NCI-H526 treated with DMSO at 0.1 percent for 48 hours (cell line): ENCODE results near the gene CD9.

Source experiments
- DNase-seq: peaks from one replicate; lab custom pipeline; 2025; lab: John Stamatoyannopoulos, UW

Gene CD9

DNA sequence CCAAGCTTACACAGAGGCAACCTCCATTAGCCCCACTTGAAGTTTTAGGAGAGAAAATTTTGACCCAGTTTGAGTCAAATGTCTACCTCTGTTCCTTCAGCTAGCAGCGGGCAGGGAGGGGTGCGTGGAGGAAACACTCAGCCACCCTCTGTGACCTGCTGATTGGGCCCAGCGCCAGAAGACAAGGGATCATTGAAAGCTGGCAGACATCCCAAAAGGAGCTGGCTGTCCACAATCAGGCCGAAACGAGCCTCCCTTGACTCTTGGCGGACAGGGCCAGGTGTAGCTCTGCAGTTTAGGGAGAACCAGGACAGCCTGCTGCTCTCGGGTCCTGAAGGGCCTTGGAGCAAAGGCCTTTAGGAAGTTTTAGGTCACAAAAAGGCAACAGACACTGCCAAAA lies 41.3 kb downstream of the CD9 start:
- DNase-seq: no peak

DNA sequence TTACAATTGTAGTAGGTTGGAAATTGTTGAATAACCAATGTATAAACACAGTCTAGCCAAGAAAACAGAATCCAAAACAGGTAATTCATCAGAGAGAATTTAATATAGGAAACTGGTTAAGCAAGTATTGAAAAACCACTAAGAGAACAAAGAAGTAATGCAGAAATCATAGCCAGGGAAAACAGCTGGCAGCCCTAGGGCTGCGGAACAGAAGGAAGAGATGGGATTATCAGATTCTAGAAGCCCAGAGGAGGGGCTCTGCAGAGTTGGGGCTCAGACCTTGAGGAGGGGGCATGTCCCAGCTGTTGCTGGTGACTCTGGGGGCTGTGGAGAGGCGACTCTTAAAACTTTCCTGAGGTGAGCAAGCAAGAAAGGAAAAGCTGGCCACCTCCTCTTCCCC lies 49.4 kb downstream of the CD9 start:
- no peak for DNase-seq

DNA sequence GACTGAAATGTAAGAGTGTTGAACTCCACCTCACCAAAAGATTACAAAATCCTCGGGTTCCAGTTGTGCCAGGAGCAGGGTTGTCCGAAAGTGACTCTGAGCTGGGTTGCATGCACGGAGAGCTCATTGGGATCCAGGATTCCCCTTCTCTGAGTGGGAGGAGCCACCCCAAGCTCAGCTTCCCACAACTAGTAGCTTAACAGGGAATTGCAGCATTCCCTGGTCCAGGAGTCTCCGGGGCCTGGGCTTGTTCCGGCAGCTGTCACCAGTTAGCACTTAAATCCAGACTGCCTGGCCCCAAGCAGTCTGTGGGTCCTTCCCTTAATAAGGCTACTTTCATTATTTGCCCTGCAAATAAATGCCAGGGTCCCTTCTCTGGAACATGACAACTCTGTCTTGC lies 50.1 kb downstream of the CD9 start:
- no peak for DNase-seq

DNA sequence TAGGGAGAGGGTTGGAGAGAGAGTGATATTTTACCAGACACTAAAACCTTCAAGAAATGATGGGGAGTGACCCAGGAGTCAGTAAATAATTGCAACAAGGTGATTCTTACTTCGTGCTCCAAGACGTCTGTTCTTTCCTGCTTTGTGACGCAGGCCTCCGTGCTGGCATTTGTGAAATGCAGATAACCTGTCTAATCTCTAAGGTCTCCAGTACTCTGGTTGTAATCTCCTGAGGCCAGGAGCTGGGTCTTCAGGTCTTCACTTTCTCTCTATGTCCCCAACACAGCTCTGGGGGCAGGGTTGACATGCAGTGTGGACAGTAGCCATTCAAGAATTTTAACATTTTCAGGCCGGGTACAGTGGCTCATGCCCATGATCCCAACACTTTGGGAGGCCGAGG lies 53.1 kb downstream of the CD9 start:
- DNase-seq: no peak

DNA sequence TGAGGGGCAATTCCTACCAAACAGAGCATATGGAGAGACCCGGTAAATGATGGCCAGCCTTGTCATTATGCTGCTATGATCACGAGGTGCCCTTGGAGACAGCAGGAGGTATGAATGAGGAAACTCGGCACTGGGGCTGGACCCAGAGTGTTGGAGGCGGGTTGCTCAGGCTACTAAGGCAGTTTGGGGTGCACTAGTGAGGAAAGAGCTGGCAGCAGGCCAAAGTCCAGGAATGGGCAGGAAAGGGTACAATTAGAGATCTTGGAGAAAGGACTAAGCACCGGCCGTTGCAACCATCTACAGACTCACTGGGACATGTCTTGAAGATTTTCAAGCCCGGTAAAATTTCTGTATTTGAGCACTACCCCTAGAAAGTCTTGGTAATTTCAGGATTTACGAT lies 54.3 kb downstream of the CD9 start:
- no peak for DNase-seq

DNA sequence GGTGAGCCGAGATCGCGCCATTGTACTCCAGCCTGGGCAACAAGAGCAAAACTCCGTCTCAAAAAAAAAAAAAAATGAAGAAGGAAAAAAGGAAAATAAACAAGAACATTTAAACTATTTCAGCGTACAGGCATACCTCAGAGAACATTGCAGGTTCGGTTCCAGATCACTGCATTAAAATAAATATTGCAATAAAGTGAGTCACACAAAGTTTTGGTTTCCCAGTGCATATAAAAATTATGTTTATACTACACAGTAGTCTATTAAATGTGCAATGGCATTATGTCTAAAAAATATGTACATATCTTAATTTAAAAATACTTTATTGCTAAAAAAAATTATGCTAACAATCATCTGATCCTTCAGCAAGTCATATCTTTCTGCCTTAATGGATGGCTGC lies 56.8 kb downstream of the CD9 start:
- no peak for DNase-seq

DNA sequence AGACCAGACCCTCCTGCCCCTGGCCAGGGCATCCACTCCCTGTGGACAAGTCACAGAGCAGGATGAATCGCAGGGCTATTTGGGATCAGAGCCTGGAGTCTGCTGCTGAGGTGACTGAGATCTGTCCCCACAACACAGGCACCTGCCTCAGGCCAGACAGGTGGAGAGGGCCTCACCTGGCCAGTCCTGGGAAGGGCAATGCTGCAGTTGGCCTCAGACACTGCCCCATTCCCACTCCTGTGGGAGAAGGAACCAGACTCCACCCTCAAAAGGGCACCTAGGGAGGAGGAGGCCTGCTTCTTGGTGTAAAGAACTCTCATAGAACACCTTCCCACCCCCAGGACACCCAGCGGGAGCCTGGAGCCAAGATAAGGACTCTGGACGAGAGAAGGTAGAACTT lies 62.0 kb downstream of the CD9 start:
- DNase-seq: no peak

DNA sequence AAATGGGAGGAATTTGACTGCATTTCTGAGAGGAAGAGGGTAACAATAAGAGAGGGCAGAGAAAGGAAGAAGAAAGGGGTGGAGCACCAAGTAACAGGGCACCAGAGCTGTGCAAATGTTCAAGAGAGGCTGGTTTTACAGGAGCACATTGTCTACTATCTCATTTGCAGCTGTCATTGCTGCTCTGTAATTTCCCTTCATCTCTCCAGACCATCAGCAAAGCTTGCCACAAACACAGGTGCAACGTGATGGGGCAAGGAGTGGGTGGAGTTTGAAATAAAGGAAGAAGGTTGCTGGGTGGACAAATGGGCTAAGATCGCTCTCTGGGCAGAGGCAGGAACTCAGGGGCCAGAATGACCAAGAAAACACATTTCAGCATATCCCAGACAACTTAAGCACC lies 62.4 kb downstream of the CD9 start:
- DNase-seq: no peak

DNA sequence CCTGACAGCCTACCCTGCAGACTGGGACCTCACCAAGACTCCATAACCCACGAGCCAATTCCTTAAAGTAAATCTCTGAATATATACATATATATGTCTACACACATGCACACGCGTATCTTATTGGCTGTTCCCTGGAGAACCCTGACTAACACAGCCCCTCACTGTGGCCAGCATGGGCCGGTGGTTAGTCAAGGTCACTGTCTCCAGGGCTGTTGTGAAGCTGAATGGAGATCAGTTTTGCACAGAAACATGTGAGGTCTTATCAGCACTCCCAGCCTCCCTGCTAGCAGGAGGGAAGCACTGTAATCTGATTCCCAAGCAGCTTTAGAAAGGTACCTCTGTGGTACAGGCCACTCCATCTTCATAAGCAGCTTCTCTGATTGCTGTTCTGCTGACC lies 63.7 kb downstream of the CD9 start:
- peak; percentile 21 for DNase-seq

DNA sequence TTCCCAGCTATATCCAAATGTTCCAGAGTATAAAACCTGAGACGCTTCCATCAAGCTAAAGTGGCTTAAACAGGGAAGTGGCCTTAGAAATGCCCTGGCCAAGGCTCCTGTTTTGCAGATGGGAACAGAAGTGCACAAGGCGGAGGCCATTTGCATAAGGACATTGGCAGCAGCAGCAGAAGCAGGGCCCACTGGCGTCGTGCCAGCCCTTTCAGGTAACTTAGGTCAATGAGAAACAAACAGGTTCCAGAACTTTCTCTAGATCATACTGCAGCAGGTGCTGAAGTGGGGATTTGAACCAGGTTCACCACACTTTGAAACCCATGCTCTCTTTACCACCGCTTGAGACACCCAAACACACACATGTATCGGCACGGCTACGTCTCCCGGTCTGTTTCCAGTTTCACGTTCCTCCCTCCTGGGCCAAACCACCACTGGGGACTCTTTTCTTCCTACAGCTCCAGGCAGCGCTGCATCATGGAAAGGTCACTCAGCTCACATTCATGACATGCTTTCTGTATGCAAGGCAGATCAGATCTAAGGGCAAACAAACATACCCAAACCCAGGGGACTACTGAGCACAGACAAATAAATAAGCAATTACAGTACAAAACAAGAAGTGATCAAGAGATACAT lies 64.3 kb downstream of the CD9 start:
- peak; percentile 21 for DNase-seq

DNA sequence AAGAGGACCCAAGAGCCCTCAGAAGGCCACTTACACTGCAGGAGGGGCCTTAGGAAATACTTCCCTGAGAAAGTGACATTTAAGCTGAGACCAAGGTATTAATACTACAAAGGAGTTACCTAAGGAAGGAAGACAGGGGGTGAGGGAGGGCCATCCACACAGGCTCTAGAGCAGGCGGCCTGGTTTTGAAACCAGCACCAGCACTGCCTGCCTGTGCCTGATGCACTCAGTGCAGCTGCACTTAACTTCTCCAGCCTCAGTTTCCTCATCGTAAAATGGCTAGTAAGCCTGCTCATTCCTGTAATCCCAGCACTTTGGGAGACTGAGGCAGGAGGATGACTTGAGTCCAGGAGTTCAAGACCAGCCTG lies 64.8 kb downstream of the CD9 start:
- DNase-seq: no peak

DNA sequence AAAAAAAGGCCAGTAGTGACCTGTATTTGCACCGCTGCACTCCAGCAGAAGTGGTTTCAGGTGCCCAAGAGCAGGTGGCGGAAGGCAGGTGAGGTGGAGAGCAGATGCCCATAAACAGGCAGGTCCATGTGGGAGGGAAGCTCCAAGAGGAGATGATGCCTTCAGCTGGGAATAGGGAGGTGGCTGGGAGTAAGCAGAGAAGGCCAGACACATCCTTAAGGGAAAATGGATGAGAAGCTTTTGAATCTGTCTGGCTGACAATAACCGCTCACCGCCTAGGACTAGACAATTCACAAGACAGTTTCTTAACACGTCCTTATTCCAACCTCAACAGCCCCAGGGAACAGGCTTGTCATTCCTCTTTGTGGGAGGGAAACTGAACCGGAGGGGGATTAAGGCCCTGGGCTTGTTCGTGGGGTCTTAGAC lies 66.4 kb downstream of the CD9 start:
- DNase-seq: peak; percentile 37

DNA sequence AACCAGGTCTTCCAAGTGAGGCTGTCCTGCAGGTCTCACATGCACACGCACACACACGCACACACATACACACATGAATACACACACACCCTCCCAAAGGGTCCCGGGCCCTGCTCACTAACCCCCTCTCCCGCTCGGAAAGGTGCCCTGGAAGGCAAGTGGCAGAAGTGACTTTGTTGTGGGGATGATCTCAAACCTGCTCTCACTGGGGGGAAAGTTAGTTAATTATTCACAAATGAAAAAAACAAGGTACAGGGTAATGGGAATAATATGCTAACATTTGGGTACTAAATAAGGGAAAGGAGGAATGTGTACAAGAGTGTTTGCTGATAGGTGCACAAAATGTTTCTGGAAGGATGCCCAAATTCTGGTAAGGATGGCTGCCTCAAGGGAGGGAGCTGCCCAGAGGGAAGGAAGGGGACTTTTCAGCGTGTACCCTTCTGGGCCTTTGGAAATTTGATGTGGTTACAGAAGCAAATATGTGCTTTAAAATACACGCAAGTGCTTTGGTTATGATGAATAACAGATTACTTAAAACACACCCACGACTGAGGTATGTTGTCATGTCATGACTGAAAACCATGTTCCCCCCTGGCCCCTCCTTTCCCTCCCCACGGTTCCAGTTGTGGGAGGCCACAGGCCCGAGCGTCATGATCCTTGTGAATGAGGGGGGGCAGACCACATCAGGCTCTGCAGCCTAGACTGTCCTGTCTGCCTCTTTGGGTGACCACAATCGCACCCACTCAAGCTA lies 66.9 kb downstream of the CD9 start:
- no peak for DNase-seq

DNA sequence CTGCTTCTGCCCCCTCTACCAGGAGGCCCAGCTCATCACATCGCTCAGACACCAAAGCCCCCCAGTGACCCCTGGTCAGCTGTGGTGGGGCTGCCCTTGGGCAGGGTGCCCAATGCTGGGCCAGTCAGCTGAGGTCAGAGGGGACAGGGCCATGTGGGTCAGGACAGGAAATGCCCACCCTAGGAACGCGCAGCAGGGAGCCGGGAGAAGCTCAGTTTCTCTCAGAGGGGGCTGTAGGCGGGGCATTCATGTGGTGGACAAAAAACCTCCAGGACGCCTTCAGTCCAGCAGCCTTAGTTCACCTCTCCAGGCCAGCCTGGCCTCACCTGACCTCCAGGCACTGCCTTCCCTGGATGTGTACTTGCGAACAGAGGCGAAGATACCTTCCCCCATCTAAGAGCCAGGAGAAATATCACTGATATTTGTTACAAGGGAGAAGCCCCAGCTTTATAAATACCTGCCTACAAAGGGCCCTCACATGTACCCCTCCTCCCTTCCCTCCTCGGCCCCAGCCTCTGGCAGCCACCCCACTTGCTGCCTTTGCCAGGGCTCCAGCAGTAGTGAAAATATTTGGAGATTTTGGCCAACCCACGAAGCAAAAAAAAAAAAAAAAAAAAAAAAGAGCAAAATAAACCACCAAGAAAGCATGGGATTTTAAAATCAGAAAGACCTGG lies 68.4 kb downstream of the CD9 start:
- no peak for DNase-seq

DNA sequence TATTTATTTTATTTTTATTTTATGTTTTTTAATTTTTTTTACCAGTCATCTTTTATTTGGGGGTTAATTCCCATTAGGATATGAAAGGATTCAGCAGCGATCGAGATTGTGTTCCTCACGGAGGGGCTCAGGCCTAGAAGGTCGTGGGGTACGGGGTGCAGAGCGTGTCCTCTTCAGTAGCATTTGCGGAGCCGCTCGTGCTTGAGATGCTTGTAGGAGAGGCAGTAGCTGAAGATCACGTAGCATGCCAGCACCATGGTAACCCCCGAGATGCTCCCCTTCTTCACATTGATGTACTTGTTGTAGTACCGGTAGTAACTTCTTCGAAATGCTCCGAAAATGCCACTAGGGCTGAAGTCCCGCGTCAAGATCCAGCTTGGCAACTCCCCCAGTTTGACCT lies 69.8 kb downstream of the CD9 start:
- DNase-seq: no peak

DNA sequence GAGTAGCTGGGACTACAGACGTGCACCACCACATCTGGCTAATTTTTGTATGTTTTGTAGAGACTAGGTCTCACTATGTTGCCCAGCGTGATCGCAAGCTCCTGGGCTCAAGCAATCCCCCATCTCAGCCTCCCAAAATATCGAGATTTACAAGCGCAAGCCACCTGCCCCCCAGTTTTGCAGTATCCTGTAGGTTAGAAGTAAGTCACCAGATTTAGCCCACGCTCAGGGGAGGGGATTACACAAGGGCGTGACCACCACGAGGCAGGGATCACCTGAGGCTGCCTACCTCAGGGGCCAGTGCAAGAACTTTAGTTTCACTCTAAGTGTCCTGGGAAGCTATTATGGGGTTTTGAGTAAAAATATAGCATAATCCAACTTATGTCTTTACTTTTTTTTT lies 71.1 kb downstream of the CD9 start:
- no peak for DNase-seq

DNA sequence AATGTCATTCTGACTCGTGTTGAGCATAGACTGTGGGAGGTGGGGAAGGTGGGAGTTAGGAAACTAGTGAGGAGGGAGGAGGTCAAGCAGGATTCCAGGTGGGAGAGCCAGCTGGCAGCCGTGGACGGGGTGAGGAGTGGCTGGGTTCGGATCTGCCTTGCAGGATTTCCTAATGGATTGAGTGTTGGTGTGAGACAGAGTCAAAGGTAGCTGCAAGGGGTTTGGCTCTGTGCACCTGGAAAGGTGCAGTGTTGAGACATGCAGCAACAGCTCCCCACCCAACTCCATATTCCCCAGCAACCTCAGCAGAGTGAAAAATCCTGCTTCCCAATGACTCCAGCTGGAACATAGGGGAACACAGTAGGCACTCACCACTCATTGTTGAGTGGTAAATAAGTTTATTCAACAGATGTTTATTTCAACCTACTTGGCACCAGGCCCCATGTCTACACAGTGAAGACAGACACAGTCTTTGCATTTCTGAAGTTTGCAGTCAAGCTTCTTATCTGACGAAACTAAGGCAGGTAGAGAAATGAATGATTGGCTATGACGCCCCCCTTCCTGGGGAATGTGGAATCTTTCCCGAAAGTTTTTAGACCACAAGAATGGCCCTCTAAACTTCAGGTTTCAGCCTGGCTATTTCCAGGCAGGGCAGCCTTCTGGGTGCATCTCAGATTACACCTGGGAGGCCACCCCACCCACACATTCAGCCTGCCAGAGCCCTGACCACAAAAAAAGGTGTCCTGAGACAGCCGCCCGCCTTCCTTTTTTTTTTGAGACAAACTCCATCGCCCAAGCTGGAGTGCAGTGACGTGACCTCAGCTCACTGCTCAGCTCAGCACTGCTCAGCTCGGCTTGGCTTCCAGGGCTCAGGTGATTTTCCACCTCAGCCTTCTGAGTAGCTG lies 72.4 kb downstream of the CD9 start:
- DNase-seq: no peak

DNA sequence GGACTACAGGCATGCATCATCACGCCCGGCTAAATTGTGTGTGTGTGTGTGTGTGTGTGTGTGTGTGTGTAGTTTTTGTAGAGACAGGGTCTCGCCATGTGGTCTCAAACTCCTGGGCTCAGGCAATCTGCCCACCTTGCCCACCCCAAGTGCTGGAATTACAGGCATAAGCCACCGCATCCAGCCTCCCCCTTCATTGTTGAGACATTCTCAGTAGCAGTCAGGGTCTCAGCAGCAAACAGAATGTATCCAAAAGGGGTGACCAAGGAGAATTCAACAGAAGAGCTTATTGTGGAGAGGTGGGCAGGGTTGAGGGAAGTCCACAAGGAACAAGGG lies 73.0 kb downstream of the CD9 start:
- DNase-seq: no peak

DNA sequence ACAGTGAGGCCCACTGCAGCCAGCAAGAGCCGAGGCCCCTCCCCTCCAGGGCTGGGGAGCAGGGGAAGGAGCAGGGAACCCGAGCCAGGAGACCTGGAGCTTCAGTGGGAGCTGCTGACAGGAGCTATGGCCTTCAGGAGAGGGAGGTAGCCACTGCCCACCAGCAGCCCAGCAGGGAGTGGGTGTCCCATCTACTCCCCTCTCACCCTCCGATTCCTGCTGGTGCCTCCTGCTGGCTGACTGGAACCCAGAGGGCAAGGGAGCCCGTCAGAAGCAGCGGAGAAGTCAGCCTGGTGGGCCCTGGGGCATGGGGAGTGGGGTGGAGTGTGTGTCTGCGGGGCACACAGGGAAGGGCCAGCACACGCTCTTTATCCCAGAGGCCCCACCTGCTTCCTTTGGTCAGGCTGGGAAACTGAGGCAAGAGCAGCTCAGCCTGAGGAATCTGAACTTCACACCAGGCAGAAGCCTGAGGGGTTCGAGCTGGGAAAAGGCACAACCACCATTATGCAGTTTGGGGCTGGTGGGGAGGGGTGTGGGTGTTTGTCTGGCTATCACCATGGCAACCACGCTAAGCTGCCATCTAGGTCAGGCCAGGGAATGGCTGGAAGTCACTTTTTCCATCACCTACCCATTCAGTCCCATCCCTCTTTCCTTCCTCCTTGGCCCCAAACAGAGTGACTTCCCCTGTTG lies 73.5 kb downstream of the CD9 start:
- DNase-seq: no peak

DNA sequence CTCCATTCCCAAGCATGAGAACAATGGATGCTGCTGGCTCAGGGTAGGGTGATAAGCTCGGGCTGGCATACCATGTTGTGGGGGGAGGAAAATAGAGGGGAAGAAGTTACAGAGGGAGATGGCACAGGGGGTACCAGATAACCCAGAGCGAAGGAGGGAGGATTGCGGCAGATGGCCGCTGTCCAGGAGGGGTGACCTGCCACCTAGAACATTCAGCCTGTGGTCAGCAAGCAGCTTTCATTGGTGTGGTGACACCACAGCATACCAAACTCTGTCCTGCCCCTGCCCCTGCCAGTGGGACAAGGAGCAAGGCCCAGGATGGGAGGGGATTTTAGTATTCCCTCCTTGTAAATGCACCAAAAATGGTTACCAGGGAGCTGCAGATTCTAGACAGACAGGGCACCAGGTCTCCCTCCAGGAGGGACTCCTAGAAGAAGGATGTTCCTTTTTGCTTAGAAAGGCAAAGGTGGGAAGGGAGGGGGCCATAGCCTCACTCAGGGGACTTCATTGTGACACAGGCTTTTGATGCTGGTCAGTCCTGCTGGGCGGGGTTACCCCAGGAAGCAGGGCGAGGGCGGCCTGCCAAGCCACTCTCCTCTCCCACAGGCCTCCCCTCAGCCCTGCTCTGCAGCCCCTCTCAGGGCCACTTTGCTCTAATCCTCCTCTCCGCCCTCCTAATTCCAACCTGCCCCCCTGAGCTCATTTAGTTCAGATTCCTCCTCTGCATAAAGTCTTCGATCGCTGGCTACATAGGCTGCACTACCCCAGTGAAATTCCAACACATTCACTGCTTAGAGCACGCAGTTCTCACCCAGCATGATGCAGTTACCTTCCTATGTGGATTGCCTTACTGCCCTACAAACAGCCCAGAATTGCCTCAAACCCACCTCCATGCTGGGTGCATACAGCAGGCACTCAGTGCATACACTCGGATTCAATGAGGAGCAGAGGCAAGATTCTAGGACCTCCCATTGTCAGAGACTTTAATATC lies 74.3 kb downstream of the CD9 start:
- no peak for DNase-seq
